D721Med (cell line): ENCODE data around the gene RNF207.

Source experiments
- DNase-seq: peaks from one replicate; pipeline ENCODE4 v3.0.0; 2011; ENCODE audit warnings: low spot score; ENCODE audit not compliant: insufficient read length
- FAIRE-seq: peaks from 2 replicates; lab custom pipeline; 2011; peaks lifted over from hg19 to GRCh38; lab: Jason Lieb, UNC
- TF ChIP-seq, protein P1 (sequence below): IDR thresholded peaks from 2 replicates; pipeline ENCODE4 v1.5.1; 2012; ENCODE audit warnings: mild to moderate bottlenecking, control low read depth; ENCODE audit not compliant: insufficient read depth; ENCODE audit errors: missing control alignments

RNF207 gene

GRCh38 chr1:6163191-6163972 lies 42.5 kb upstream of the RNF207 start:
- FAIRE-seq (no peak), DNase-seq (no peak)
- TF ChIP-seq, protein P1, sequence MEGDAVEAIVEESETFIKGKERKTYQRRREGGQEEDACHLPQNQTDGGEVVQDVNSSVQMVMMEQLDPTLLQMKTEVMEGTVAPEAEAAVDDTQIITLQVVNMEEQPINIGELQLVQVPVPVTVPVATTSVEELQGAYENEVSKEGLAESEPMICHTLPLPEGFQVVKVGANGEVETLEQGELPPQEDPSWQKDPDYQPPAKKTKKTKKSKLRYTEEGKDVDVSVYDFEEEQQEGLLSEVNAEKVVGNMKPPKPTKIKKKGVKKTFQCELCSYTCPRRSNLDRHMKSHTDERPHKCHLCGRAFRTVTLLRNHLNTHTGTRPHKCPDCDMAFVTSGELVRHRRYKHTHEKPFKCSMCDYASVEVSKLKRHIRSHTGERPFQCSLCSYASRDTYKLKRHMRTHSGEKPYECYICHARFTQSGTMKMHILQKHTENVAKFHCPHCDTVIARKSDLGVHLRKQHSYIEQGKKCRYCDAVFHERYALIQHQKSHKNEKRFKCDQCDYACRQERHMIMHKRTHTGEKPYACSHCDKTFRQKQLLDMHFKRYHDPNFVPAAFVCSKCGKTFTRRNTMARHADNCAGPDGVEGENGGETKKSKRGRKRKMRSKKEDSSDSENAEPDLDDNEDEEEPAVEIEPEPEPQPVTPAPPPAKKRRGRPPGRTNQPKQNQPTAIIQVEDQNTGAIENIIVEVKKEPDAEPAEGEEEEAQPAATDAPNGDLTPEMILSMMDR: no peak

GRCh38 chr1:6163973-6164617 lies 41.8 kb upstream of the RNF207 start:
- no peak for DNase-seq
- TF ChIP-seq, protein P1: no peak
- no peak for FAIRE-seq

DNA sequence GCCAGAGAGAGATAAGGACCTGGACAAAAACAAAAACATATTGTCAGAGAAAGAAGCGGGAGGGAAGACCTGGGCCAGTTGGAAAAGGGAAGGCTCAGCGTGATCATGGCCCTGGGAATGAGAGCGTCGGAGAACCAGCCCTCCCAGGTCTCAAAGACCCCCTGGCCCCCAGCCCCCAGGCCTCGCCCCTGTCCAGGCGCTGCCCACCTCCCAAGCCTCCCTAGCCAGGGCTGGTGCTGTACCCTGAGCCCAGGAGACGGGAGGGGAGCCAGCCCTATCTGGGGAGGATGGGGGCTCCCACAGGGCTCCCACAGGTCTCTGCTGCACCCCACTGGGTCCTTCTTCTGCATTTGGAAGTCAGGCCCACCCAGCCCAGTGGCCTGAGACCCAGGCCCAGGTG lies 40.9 kb upstream of the RNF207 start:
- TF ChIP-seq, protein P1: no peak
- no peak for FAIRE-seq
- DNase-seq: no peak

DNA sequence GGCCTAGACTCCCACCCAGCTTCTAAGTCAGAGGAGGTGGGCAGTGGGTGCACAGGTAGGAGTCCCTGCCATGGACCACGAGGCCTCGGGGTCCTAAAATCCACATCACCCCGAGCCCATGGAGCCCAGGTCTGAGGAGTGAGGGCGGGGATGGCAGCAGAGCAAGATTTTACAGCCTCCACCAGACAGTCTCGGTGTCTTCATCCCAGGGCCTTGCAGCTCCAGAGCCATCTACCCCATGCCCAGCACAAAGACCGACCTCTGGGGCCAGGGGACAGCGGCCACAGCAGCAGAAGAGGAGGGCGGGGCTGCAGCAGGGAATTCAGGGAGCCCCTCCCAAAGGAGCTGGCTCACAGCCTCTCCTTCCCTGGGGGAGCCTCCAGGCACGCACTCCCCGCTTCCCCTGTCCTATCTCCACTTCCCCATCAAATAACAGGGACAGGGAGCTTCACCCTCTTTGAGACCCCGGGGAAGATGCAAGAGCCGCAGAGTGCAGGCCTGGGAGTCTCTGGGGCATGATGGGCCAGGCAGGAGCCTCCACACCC lies 40.4 kb upstream of the RNF207 start:
- TF ChIP-seq, protein P1: no peak
- FAIRE-seq: no peak
- no peak for DNase-seq

GRCh38 chr1:6166221-6166620 lies 39.7 kb upstream of the RNF207 start:
- no peak for DNase-seq
- no peak for FAIRE-seq
- TF ChIP-seq, protein P1: no peak

- TF ChIP-seq, protein P1: no peak
- FAIRE-seq (no peak), DNase-seq (no peak)
Measured at GRCh38 chr1:6166655-6167390, 39.1 kb upstream of the RNF207 start.
